SHP77 (cell line): ENCODE results near the gene ABCA7.

ENCODE experiments used
- DNase-seq, 2 experiments: peaks; one replicate each; lab custom pipeline; 2025; lab: John Stamatoyannopoulos, UW

Gene ABCA7

DNA sequence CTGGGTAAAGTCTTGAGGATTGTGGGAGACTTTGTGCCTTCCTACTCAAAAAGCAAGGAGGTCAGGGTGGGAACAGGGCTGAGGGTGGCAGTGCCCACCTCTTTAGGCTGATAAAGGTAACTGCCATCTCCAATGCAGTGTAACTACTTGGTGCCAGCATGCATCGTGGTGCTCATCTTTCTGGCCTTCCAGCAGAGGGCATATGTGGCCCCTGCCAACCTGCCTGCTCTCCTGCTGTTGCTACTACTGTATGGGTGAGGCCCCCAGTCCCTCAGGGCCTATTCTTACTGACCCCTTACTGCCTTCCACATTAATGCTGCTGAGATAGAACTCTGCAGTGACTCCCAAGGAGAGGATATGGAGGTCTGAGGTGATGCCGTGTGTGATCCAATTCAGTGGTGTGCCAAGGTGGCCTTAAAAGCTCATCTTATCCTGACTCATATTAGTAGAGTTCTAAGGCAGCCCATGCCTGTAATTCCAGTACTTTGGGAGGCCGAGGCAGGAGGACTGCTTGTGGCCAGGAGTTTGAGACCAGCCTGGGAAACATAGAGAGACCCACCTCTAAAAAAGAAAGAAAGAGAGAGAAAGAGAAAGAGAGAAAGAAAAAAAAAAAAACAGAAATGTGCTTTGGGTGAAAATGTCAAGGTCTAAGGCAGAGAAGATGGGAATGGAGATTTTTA, 17.4 kb downstream of the ABCA7 start:
- peak in 1 of 2 experiments; percentile 25 for DNase-seq

DNA sequence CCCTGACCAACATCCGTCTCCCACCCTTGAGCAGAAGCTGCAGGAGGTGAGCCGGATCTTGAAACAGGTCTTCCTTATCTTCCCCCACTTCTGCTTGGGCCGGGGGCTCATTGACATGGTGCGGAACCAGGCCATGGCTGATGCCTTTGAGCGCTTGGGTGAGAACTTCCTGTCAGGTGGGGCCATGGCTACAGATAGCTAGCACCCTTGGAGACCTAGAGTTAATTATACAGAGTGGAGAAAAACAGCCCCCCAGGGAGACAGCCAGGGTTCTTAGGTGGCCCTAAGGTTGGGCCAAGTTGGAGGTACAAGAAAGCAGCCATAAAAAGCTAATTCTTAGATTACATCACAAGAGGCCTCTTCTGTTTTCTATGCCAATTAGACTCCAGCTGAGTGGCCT, 18.2 kb downstream of the ABCA7 start:
- DNase-seq: no peak

DNA sequence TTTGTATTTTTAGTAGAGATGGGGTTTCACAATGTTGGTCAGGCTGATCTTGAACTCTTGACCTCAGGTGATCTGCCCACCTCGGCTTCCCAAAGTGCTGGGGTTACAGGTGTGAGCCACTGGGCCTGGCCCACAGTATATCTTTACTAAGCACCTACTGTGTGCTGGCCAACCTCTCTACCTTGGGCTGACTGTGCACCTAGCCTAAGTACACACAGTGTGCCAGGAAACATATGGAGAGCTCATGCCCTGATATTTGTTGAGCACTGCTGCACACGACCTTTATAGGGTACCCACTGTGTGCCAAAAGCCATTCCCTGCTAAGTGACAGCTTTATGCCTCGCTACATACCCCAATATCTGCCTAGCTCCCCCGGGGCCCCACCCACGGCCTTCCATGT, 20.8 kb downstream of the ABCA7 start:
- no peak for DNase-seq

DNA sequence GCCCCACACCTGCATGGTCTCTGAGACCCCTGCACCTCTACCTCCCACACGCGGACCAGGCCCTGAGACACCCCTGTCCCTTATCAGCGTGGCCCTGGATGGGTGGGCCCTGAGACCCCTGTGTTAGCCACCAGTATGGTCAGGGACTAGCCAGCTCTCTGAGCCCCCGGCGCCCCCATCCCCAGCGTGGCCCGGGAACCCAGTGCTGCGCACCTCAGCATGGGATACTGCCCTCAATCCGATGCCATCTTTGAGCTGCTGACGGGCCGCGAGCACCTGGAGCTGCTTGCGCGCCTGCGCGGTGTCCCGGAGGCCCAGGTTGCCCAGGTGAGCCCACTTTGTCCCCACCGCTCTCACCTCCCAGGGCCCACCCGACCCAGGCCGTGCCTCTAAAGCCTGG, 22.1 kb downstream of the ABCA7 start:
- no peak for DNase-seq

DNA sequence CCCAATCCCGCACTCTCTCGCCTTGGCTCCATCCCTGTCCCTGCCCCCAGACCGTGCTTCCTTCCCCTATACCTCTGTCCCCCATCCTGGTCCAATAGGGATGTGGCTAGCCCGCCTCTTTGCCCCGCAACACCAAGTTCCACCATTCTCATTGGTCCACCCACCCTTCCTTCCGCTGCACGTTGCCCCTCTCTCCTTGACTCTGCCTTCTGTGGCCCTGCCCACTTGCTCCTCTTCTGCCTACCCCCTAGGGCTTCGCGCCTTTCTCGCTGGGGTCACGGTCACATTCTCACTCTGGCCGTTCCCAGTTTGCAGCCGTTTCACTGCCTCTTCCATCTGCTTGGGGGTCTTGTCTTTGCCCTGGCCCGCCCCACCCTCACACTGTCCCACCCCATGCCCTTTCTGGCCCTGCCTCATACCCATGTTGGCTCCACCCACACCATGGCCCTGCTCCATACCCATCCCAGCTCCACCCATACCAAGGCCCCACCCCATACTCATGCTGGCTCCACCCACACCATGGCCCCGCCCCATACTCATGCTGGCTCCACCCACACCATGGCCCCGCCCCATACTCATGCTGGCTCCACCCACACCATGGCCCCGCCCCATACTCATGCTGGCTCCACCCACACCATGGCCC, 22.6 kb downstream of the ABCA7 start:
- DNase-seq: no peak

DNA sequence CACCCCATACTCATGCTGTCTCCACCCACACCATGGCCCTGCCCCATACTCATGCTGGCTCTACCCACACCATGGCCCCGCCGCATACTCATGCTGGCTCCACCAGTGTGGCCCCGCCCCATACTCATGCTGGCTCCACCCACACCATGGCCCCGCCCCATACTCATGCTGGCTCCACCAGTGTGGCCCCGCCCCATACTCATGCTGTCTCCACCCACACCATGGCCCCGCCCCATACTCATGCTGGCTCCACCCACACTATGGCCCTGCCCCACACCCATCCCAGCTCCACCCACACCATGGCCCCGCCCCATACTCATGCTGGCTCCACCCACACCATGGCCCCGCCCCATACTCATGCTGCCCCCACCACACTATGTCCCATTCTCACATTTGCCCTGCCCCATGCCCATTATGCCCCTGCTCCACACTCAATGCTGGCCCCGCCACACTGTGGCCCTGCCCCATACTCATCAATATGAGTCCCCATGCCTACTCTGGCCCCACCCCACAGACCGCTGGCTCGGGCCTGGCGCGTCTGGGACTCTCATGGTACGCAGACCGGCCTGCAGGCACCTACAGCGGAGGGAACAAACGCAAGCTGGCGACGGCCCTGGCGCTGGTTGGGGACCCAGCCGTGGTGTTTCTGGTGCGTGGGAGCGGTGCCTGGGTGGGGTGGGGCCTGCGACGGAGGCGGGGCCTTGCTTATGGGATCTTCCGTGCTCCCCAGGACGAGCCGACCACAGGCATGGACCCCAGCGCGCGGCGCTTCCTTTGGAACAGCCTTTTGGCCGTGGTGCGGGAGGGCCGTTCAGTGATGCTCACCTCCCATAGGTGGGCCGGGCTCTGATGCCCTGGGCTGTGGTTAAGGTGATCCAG, 23.4 kb downstream of the ABCA7 start:
- no peak for DNase-seq

DNA sequence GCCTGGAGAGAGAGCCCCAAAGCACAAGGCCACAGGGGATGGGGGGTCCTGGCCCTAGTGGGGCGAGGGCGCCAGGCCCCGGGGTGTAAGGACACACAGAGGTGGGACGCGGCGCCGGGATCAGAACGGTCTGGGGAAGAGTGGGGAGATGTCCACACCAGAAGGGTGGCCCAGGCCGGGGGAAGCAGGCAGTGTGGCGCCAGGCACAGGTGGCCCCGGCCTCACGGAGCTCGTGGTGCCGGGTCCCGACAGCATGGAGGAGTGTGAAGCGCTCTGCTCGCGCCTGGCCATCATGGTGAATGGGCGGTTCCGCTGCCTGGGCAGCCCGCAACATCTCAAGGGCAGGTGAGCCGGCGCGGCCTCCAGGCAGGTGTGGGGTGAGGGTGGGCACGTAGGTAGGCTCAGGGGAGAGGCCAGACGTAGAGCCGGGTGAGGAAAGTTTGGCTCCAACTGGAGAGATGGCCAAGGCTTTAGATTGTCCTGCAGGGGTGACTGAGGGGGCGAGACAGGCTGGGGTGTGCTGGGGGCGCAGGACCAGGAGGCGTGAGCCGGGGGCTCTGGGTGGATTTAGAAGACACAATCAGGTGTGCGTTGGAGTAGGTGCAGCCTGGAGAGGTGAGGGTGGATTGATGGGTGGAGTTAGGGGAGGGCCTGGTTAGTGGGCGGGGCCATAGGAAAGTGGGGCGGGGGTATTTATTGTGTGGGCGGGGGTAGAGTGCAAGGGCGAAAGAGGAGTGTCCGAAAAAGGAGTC, 24.2 kb downstream of the ABCA7 start:
- DNase-seq: no peak

DNA sequence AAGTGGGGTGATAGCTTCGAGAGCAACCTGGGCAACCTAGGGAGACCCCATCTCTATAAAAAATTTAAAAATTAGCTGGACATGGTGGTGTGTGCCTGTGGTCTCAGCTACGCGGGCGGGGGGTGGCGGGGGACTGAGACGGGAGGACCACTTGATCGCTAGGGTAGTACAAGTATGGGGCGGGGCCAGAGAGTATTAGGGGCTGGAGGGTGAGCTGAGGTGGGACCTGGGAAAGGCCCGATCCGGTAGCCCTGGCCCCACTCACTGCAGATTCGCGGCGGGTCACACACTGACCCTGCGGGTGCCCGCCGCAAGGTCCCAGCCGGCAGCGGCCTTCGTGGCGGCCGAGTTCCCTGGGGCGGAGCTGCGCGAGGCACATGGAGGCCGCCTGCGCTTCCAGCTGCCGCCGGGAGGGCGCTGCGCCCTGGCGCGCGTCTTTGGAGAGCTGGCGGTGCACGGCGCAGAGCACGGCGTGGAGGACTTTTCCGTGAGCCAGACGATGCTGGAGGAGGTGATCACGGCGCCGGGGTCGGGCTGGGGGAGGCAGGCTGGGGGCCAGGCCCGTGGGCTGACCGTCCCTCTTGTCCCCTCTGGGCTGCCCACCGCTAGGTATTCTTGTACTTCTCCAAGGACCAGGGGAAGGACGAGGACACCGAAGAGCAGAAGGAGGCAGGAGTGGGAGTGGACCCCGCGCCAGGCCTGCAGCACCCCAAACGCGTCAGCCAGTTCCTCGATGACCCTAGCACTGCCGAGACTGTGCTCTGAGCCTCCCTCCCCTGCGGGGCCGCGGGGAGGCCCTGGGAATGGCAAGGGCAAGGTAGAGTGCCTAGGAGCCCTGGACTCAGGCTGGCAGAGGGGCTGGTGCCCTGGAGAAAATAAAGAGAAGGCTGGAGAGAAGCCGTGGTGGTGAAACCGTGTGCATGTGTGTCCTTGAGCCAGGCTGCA, 25.0 kb downstream of the ABCA7 start:
- DNase-seq: peak; percentile 25 to 58

DNA sequence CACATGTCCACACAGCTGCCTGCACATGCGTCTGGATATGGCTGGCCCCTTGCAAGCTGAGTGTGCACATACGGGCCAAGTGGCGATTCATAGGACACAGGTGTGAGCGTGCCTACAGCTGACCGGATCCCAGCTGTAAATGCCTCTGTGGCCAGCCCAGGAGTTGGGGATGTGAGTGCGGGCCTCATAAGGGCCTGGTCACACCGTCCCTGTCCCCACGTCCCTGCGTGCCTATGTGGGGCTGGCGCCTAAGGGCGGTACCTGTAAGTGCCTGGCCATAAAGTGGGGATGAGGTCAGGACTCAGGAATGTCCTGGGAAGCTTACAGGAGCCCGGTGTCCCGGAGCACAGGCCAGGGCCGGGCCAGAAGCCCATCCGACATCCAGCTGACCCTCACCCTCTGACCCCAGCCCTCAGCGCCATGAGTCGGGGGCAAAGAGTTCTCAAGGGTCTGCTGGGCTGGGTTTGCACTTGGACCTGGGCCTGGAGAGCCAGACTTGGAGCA, 25.8 kb downstream of the ABCA7 start:
- no peak for DNase-seq

DNA sequence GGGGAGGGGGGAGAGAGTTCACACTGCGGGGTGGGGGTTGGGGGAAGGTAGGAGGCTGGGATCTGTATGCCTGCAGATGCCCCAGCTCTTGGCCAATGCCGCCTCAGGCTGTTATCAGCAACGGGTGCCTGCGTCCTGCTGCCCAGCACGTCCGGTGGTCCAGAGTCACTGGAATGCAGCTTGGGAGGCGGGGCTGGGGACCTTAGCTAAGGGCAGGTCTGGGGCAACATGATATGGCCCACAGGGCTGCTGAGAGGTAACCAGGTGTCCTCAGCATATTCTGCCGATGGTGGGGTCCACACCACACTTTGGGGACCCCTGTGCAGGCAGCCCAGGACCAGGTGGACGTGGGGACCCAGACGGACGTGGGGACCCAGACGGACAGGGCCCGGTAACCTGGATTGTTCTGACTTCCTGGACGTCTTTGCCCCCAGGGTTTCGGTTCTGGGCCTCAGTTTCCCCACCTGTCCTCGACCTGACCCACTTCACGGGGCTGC, 26.4 kb downstream of the ABCA7 start:
- DNase-seq: no peak

DNA sequence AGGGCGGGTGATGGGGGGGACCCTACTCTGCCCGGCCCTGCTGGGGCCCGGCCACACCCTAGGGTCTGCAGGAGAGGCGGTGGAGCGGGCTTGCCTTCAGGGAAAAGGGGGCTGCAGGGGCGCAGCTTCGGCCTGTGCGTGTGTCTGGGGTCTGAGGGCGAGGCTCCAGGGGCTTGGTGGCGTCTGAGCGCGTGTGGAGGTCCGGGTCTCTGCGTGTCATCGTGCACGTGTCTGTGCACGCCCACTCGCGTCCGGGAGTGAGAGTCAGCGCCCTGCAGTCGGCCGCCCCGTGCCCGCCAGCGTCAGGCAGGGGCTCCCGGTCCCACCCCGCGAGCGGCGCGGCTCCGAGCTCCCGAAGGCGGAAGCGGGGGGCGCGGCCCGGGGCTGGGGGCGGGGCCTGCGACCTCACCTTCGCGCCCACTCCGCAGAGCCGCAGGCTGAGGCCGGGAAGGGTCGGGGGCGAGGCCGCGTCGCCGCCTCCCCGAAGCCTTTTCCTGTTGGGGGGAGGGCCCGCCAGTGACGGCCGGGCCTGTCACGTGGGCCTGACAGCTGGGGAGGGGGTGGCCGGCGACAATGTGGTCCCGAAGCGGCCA, 26.9 kb downstream of the ABCA7 start, which contains the start of gene ARHGAP45:
TSS of gene ARHGAP45 (plus strand) at position 420 of the 593 bp plus-strand sequence. CDS start 239 bp downstream, outside the sequence.
- no peak for DNase-seq

DNA sequence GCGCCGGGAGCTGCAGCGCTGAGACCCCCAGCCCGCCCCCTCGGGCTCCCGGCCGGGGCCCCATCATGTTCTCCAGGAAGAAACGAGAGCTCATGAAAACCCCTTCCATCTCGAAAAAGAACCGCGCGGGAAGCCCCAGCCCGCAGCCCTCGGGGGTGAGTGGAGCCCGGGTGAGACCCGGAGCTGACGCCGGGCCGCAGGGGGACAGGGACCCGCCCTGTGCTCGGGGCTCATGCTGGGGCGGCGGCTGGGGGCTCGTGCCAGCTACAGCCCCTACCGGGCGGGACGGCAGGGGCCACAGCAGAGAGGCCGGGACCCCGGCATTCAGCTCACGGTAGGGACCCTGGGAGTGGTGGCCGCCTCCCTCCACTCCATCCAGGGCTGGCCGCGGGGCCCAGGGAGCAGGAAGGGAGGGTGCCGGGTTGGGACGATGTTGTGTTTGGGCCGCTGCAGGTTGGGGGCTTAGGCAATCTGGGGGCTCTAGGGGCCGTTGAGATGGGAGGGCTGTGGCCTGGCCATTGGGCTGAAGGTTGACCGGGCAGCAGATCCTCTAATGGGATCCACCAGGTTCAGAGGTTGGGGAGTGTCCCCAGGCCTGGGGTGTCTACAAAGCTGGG, 27.5 kb downstream of the ABCA7 start:
- DNase-seq: no peak

DNA sequence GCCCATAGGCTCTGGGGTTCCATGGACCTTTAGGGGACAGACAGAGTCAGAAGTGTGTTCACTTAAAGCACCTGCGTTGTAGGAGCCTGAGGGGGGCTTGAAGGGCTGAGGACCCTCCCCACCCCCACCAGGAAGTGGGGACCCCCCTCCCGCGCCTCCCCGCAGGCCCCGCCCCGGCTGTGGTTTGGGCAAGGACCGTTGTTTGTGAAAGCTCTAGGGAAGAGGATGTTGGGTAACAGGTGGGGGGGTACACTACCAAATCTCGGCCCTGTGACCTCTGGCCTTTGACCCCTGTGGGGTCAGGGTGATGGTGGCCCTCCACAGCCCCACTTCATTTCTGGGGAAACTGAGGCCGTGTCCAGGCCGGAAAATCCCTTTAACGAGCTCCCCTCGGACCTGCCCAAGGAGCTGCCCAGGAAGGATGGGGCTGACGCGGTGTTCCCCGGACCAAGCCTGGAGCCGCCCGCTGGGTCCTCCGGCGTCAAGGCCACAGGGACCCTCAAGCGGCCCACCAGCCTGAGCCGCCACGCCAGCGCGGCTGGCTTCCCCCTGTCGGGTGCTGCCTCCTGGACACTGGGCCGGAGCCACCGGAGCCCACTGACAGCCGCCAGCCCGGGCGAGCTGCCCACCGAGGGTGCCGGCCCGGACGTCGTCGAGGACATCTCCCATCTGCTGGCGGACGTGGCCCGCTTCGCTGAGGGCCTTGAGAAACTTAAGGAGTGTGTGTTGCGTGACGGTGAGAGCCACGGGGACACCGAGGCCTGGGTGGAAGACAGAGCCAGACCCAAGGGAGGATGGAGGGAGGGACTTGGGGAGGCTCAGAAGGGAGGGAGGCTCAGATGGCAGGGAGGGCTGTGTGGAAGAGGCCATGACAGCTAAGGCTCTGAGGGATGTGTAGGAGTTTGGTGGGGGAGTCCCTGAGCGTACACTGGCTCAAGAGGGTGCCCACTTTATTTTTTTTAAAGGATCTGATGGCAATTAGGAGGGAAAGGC, 28.4 kb downstream of the ABCA7 start:
- DNase-seq: no peak

DNA sequence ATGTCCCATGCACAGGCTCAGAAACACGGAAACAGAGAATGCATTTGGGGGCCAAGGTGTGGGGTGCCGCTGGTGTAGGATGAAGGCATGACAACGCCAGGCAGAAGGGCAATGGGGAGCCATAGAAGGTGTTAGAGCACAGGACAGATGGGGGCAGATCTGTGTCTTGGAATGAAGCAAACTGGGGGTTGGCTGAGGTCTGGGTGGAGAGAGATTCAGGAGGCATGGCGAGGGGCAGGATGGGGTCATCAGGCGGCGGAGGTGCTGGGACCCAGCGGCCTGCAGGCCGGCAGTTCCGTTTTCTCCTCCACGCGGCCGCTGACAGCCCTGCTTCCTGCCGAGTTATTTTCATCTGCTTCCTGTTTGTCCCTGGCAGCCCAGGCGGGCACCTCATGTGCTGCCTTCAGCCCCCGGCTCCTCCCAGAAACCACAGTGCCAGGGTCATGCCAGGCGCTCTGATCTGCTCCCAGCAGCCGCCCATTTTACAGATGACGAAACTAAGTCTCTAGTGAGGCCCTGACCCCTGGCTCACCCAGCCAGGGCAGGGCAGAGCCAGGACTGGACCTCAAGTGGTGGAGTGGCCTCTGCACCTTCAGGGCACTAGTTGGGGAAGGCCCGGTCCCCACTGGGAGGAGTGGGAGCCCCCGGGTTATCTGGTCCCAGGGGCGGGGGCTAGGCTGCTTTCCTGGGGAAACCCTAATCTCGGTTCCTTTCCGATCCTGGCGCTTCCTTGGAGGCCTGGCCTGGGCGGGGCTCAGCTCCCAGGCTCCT, 29.3 kb downstream of the ABCA7 start:
- DNase-seq: no peak

DNA sequence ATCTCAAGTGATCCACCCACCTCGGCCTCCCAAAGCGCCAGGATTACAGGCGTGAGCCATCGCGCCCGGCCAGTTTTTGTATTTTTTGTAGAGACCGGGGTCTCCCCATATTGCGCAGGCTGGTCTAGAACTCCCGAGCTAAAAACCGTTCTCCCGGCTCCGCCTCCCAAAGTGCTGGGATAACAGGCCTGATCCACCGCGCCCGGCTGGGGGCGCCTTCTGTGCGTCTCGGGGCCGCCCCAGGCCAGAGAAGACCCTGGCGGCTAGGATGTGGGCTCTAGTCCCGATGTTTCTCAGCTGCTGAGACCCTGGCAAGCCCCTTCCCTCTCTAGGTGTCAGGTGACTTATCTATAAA, 30.6 kb downstream of the ABCA7 start:
- DNase-seq: no peak

DNA sequence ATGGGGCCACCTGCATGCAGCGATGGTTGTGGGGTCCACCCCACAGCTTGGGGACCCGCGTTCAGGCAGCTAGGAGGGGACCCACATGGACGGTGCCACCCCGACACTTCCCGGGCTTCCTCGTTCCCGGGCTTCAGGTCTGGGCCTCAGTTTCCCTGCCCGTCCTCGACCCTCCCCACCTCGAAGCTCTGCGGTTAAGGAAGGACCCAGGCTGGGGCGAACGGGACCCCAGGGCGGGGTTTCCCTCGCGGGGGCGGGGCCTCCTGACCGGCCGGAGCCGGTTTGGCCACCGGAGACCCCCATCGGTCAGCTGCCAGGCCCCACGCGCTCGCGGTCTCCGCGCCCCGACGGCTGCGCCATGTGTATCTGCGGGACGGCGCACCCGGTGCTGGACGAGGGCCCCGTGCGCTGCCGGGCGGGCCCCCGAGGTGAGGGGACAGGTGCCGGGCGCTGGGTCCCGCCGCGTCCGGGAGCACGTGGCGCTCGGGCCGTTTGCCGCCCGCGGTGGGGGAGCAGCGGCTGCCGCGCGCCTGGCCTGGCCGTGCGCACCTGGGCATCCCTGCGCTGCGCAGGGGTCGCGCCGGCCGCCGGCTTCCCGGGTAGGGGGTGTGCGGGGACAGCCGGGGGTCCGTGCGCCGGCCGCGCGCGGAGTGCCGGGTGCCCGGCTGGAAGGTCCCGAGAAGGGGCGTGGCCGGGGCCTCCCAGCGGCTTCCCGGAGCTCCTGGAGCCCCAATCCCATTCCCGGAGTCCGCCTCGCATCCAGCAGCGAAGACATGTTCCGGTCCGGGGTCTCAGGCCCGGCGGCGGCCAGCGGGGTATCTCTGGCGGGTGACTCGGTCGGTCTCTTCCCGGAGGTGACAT, 31.3 kb downstream of the ABCA7 start:
- DNase-seq: no peak
